GM19240 (cell line): Measurements from ENCODE around the gene NEK9.
"Not testable (repeated sequence)": the region's sequence is repeated elsewhere in the genome, so short reads cannot be mapped to it uniquely, and the experiment has no call there.

Experiments used
- DNase-seq: peaks from one replicate; pipeline ENCODE4 v3.0.0; 2011; ENCODE audit warnings: low spot score; ENCODE audit not compliant: insufficient read length

The NEK9 gene

GRCh38 chr14:75144944-75145343 lies 18.1 kb upstream of the NEK9 start:
- no peak for DNase-seq

GRCh38 chr14:75143761-75144527 lies 17.1 kb upstream of the NEK9 start:
- DNase-seq, result no peak

GRCh38 chr14:75142494-75142893 lies 15.6 kb upstream of the NEK9 start:
- DNase-seq, result no peak

GRCh38 chr14:75141967-75142366 lies 15.1 kb upstream of the NEK9 start:
- no peak for DNase-seq

- no peak for DNase-seq
Observed at GRCh38 chr14:75141062-75141461, 14.2 kb upstream of the NEK9 start.

- no peak for DNase-seq
Observed at GRCh38 chr14:75140620-75141019, 13.8 kb upstream of the NEK9 start.

- no peak for DNase-seq
Observed at GRCh38 chr14:75139185-75139584, 12.3 kb upstream of the NEK9 start.

- no peak for DNase-seq
Observed at GRCh38 chr14:75138492-75138891, 11.6 kb upstream of the NEK9 start.

- no peak for DNase-seq
Observed at GRCh38 chr14:75134644-75135043, 7.8 kb upstream of the NEK9 start.

- no peak for DNase-seq
Observed at GRCh38 chr14:75133597-75133996, 6.7 kb upstream of the NEK9 start.

GRCh38 chr14:75132382-75133086 lies 5.7 kb upstream of the NEK9 start:
- DNase-seq, result no peak

GRCh38 chr14:75128596-75128990 lies 1.7 kb upstream of the NEK9 start:
- no peak for DNase-seq

- DNase-seq, result no peak
Observed at GRCh38 chr14:75127903-75128595, 1.2 kb upstream of the NEK9 start.

GRCh38 chr14:75127474-75127820 lies 599 bp upstream of the NEK9 start:
- not testable (repeated sequence) for DNase-seq

- DNase-seq, result no peak
Observed at GRCh38 chr14:75126121-75126544, 715 bp downstream of the NEK9 start.

- no peak for DNase-seq
Observed at GRCh38 chr14:75125617-75126016, 1.2 kb downstream of the NEK9 start.

GRCh38 chr14:75123991-75124390 lies 2.9 kb downstream of the NEK9 start:
- DNase-seq, result no peak

GRCh38 chr14:75121552-75121951 lies 5.3 kb downstream of the NEK9 start:
- no peak for DNase-seq

- DNase-seq, result no peak
Observed at GRCh38 chr14:75120541-75121291, 6.1 kb downstream of the NEK9 start.

- no peak for DNase-seq
Observed at GRCh38 chr14:75119056-75119455, 7.8 kb downstream of the NEK9 start.

GRCh38 chr14:75113932-75114539 lies 12.8 kb downstream of the NEK9 start:
- no peak for DNase-seq
